Stimulated activated CD4-positive, alpha-beta T cell treated with anti-CD3 and anti-CD28 coated beads, Interleukin-1b, Interleukin-23, amount 100 ng/mL, for 48 hours (primary cell): ENCODE data around the gene XPO5.
"Not testable (repeated sequence)": the region's sequence is repeated elsewhere in the genome, so short reads cannot be mapped to it uniquely, and the experiment has no call there.

Experiments used
- DNase-seq: peaks from one replicate; pipeline ENCODE4 v3.0.0-alpha.2; 2020

Gene XPO5

DNA sequence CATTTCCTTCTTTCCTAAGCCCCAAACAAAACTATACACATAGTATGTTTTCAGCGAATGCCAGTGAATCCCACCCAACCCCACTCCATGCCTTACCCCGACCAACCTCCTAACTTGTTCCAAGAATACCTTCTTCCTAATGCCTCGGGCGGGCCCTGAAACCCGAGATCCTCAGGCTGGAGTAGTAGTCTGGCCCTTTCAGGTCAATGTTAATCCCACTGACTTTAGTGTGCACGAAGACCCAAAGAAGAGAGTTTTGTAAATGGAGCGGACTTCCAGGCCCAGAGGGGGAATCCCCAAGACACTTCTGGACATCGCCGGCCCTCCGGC, 59.5 kb downstream of the XPO5 start:
- DNase-seq, result no peak

DNA sequence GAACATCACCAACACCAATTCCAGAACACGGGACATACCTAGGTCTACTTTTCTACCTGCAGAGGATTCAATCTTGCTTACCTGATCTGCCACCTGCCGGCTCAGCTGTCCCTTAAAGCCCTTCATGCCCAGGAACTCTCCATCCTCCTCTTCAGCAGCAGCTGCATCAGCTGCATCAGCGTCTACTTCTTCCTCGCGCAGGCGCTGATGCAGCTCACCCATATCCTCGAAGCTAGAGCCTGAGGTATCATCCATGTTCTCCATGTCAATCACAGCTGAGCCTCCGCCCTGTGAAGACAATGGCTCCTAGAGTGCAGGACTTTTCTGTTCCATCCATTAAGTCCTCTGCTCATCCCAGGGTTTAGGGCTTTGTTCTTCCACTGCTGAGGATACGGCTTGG, 60.0 kb downstream of the XPO5 start:
- no peak for DNase-seq

DNA sequence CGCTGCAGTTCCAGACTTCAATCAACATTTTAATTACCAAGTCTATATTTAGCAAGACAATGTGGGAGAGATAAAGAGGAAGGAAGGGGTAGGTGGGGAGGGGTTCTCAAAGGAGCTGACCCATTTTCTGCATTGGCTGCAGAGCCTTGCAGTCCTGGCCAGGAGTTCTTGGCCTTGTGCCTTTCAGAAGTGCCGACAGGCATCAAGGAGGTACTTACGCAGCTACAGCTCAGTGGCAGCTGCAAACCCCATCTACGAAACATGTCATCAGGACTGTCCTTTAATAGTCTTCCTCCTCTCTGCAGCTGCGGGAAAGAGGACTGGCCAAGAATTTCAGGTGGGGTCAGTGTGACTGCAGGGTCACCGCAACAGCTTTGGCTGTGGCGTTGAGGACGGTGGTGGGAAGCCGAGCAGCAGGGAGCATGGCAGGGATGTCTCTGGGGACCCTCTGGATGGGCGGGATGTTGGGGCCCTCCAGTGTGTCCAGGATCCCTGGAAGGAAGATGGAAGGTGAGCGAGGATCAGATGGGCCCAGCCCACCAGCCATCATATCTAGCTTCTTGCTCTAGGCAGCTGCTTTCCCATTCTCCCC, 63.9 kb downstream of the XPO5 start:
- no peak for DNase-seq

DNA sequence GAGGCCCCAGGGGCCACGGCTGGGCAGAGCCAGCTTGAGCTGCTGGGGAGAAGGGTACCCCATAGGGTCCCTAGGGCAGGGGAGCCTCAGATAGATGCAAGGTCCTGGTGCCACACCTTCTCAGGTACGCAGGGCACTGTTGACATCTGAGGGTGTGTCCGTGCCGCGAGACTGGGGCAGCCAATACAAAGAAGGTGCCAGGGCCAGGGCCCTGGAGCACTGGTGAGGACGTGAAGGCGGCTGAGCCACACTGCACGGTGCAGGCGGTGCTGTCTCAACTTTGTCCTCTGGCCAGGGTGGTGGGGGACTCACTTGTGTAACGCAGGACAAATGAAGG, 65.0 kb downstream of the XPO5 start:
- no peak for DNase-seq

DNA sequence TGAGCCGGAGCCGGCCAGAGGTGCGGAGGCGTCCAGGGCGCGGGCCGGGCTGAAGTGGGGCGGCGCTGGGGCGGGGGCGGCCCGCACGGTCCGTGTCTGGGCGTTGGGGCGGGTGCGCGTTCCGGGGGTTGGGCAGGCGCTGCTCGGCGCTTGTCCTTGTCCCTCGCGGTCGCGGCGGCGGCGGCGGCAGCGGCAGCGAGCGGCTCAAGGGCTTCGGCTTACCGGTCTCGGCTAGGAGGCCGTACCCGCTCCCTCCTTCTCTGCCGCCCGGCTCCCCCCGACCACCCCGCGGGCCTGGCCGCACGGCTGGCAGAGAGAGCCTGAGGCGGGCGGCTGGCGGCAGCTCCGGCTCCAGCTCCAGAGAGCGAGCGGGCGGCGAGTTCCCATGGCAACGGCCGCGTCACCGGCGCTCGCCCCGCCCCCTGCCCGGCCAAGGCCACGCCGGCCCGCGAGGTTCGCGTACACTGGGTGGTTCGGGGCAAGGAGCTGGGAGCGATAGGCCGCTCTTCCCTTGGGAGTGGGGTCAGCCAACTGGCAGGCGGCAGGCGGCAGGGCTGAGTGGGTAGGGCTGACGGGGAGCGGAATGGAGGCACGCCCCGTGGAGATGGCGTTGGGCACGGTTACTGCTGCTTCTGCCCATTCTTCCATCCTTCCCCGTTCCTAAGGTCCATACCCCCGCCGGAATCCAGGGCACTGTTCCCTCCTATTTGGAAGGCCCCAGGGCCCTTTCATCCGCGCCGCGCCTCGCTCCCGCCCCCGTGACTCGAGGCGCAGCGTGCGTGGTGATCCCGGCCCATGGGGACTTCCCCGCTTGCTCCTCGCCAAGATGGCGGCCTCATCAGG, 65.6 kb downstream of the XPO5 start, which contains the start of gene LRRC73:
Gene LRRC73 (minus strand): TSS at position 363 of the 843 bp plus-strand sequence. CDS start 561 bp downstream, outside the sequence.
- DNase-seq, result peak; percentile 69

DNA sequence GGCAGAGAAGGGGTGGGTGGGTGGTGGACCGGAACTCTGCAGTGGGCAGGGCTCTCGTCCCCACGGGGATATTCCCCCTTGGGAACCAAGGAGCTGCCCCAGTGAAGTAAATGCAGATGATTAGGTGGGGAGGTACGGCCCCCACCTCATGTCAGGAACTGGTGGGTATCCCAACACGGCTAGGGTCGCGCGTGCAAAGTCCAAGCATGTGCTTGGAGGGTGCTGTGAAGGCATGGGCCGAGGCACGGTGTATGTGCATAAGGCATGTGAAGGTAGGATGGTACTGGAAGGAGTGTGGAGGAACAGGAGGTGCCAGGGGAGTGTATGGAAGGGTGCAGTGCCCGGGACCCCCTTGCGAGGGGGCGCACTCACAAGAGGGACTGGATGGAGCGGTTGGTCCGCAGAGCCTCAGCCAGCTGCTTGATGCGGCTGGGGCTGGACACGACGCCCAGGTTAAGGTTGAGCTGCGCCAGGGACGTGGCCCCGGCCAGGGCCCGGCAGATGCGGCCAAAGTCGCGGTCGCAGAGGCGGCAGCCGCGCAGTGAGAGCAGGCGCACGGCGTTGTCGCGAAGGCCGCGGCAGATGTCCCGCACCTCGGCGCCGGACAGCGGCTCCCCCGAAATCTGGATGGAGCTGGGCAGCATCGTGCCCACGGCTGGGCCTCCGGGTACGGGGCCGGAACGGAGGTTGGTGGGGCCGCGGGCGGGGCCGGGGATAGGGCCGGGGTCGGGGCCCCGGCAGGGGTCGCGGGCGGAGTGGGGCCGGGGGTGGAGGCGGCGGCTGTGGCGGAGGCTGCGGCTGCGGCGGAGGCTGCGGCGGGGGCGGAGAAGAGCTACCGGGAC, 66.5 kb downstream of the XPO5 start:
- DNase-seq, result no peak

DNA sequence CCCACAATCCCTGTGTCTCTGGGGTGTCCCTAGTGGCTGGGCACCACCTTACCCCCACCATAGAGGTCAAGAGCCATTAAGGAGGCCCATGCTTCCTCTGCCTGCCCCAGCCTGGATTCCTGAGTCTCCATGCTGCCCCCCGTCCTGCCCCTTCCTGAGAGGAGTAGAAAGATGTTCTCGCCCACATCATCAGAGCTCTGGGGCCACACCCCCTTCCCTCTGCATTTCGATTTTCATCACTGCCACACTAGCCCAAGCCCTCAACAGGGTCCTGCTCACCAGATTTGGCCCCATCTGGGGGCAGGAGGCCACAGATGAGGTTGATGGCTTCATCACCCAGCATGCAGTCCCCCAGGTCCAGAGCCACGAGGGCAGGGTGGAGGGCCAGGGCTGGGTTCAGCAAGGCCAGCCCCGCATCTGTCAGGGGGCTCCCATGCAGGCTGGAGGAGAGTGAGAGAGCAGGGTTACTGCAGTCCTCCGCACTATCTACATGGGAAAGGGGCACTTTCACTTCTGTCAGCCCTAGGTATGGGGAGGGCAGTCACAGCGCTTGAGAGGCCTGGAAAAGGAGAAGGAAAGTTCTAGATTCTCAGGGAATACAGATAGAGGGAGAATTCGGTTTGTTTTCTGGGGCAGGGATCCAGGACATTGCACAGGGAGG, 67.2 kb downstream of the XPO5 start:
- DNase-seq, result no peak

DNA sequence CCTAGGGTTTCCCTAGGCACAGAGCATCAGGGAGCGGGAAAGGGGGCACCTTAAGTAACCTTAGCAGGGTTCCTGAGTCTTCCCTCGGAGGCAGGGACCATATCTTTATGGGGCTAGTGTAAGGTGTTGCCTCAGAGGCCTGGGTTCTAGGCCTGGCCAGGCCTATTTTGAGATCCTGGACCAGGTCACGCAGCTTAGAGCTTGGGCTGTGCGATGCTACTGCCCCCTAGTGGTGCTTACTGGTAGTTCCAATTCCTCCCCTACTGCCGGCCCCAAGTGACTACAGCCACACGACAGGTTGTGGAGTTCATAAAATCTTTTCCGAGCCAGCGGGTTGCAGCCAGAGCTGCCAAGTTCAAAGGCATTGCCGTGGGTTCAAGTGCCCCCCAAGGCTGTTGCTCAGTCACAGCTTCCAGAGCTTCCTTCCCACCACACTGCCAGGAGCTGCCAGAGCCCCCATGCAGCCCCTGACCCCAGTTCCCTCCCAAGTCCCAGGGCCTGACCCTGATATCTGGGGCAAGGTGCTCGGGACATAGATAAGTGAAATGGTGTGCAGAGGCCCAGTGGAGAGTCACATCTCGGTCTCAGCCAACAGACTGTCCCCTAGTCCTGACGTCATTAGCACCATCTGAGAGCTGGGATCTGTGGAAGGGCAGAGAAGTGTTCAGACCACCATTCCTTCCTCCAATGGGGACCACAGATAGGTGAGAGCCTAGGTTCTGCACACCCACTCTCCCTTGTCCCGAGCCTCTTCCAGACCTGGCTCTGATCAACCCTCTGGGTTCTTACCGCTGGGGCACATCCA, 69.0 kb downstream of the XPO5 start:
- DNase-seq, result peak; percentile 80

DNA sequence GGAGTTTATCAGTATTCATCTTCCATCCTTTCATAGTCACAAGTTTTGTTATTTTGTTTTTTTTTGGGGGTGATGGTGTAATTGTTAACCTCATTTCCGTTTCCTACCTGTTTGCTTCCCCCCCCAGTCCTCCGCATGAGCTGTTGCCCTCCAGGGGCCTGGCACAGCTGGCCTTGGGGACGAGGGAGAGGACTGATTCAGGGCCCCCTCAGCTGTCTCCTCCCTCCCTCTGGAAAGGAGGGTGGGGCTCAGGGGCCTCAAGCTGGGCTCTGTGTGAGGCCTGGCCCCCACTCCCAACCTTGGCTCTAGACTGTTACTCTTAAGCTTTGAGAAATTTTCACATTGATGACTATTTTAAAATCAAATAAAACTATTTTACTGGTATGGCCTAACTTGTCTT, 69.7 kb downstream of the XPO5 start:
- no peak for DNase-seq

DNA sequence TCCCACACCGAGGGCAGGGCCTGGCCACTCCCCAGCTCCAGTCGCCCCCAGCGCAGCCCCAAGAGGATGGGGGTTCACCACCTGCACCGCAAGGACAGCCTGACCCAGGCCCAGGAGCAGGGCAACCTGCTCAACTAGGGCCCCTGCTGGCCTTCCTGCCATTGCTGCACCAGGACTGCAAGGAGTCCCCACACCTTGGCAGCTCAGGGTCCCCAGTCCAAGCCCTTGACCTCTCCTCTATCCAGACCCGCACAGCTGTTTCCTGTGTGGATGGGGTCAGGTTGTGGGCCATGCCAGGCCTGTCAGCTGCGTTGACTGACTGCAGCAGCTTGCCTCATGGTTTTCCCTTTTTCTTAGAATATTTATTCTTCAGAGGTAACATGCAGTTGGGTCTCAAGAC, 70.1 kb downstream of the XPO5 start:
- no peak for DNase-seq

DNA sequence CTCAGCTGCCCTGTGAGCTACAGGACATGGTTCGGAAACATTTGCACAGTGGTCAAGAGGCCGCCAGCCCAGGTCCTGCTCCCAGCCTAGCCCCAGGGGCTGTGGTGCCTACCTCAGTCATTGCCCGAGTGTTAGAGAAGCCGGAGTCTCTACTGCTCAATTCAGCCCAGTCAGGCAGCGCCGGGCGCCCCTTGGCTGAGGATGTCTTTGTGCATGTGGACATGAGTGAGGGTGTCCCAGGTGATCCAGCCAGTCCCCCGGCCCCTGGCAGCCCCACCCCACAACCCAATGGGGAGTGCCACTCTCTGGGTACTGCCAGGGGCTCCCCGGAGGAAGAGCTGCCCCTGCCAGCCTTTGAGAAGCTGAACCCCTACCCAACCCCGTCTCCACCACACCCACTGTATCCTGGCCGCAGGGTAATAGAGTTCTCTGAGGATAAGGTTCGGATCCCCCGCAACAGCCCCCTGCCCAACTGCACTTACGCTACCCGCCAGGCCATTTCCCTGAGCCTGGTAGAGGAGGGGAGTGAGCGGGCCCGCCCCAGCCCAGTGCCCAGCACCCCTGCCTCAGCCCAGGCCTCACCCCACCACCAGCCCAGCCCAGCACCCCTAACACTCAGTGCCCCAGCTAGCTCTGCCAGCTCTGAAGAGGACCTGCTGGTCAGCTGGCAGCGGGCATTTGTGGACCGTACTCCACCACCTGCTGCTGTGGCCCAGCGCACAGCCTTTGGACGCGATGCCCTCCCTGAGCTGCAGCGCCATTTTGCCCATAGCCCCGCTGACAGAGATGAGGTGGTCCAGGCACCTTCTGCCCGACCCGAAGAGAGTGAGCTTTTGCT, 70.9 kb downstream of the XPO5 start:
- DNase-seq, result no peak

DNA sequence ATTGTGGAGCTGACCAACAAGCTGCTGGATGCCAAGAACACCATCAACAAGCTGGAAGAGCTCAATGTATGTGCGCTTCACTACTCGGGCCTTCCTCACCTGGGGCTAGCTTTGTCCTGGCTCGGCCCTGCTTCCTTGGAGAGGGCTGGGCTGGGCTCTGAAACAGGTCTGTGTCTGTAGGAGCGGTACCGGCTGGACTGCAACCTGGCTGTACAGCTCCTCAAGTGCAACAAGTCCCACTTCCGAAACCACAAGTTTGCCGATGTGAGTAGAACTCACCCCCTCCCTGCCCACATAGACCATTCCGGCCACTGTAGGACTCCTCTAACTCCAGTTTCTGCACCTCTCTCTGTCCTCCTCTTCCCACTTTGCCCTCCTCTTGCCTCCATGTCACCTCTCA, 72.4 kb downstream of the XPO5 start:
- no peak for DNase-seq

DNA sequence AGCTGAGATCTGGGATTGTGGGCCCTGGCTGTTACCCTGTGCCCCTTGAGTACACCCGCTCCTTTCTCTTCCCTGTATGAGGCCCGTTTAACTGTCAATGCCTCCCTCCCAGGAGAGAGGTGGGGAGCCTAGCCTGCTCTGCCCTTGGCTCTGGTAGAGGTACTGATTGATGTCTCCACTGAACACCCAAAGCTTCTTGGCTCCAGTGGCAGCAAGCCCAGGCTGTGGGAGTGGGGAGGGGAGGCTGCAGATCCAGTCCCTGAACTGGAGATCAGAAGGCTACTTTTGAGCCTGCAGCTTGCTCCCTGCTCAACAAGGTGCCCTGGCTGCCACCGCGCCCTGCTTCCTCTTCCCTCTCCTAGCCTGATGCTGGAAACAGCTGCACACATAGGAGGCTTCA, 73.2 kb downstream of the XPO5 start:
- no peak for DNase-seq

DNA sequence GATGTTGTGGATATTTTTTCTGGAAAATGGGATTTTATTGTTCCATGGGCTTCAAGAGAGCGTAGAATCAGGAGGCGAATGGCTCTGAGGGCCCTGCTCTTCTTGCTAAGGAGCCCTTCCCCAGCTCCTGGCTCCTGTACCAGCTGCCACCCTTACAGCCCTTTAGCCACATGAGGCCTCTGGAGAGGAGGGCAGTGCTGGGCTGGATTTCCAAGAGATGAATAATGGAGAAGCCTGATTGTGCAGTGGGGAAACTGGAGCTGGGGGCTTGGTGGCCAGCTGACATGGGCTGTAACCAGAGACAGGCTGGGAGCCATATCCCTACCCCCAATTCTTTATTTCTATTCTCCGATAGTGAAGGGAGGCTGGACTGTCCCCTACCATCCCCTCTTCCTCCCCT, 74.9 kb downstream of the XPO5 start:
- DNase-seq, result no peak

DNA sequence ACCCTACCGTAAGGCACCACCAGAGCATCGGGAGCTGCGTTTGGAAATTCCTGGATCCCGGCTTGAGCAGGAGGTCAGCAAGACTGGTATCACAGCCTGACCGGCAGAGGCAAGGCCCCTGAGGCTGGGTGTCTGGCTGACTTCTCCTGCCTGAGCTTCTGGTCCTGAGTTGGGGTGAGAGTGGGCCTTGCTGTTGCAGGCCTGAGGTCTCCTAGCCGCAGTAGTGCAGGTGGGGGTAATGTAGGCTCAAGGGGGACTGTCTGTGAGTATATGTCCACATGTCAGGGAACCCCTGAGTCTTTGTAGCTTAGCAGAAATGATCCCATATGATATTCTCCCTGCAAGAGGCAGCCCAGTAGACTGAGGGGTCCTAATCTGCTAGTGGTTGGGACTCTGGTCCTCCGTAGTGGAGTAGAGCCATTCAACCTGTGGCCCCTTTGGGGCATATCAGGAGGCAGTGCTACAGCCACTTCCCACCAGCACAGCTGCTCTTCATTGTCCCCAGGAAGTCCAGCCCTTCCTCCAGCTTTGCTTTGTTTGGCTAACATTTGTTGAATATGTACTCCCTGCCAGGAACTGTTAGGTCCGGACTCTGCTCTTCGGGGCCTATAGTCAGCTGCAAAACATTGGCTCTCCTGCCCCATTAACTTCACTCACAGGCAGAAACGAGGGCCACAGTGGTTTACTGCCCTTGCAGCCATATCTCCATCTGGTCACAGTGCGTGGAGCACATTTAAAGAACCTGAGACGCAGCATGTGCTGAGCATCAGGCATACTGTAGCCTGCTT, 76.6 kb downstream of the XPO5 start:
- DNase-seq, result no peak

DNA sequence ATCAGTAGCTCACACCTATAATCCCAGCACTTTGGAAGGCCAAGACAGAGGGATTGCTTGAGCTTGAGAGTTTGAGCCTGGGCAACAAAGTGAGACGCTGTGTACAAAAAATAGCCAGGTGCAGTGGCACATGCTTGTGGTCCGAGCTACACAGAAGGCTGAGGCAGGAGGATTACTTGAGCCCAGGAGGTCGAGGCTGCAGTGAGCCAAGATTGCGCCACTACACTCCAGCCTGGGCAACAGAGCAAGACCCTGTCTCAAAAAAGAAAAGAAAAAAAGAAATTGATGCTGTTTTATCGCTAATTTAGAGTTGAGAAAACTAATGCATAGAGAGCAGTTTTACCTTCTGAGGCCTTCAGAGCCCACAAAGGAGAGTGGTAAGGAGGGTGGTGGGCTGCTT, 77.5 kb downstream of the XPO5 start:
- DNase-seq, result not testable (repeated sequence)

DNA sequence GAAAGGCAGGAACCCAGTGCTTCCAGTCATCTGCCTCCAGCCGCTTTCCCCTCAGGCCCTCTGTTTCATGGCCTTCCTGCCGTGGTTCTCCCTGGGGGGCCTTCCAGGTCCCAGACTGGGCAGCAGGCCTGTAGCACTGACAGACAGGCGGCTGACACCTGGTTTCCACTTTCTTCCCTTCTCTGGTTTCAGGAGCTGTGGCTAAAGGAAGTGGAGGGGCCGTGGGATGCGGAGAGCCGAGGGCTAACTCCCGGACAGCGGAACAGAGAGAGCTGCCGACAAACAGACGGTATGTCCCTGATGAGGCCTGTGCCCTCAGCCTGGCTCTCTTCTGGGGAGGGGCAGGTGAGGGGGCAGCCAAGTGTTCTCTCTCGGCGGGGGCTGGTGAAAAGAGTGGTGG, 78.1 kb downstream of the XPO5 start:
- DNase-seq, result no peak

DNA sequence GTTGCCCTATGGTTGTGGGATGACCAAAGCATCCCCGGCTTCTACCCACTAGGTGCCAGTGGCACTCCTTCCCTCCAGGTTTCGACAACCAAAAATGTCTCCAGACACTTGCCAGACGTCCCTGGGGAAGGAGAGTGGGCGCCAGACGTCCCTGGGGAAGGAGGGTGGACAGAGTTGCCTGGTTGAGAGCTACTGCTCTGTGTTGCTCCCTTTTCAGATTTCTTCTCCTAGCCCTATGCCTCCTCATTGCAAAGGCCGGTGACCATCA, 78.8 kb downstream of the XPO5 start:
- no peak for DNase-seq

DNA sequence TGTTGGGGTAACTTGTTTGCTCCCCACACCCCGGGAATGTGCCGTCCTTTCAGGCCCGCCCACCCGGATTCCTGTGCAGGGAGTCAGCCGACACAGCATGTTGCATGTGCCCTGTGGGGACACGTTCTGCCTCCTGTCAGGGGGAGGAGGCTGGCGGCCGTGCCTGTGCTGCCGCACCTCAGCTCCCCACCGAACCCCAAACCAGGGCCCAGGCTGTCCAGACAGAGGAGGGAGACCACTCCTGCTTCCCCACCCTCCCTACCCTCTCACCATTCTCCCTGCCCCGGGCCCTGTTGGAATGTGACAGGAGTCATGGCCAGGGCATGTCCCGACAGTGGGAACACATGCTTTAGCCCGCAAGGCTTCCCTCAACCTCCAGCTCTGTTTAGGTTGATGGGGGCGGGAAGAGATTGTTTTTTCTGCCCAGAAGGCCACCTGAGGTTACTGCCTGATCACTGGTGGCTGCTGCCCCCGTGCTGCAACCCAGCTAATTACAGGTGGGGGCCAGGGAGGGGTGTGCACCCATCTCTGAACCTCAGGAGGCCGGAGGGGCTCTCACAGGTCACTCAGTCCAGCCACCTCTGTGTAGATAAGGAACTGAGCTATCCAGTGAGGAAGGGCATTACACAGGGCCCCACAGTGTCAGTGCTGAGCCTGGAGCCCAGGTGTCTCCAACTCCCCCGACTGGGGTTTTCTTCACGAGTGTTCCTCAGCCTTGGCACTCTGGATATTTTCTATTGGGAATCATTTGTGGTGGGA, 79.3 kb downstream of the XPO5 start:
- DNase-seq, result no peak

DNA sequence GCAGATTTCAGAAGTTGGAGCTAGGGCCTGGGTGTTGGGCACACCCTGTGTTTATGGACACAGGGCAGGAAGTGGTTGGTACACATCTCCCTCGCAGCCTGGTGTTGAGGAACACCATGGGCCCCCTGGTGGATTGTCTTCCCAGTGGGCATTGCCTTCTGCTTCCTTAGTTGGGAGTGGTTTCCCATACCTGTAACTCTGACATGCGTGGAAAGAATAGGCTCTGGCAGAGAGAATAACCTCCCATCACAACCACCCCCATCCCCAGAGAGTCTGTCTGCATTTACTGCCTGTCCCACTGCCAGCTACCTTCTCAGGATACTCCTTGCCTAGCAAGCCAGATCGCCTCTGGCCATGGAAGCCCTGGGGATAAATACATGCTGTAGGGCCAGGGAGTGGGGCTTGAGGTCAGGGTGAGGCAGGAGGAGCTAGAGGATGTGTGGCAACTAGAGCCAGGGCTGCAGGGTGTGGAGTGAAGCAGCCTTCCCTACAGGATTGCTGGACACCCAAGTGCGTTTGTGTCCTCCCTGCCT, 80.4 kb downstream of the XPO5 start:
- no peak for DNase-seq
